Caco-2 (cell line): ENCODE measurements around the gene GLB1L. TPM values are rescaled to one million over a fixed set of nuclear protein-coding genes. Genes with fewer than 3 reads are reported as not detected.

Source experiments
- BruUV-seq: library from RNA; stranded (reverse); fragments of 400-500 nt; replicated peaks from 2 replicates; lab custom pipeline; 2021; lab: Mats Ljungman, UMichigan
- CTCF ChIA-PET: fragments of 300-600 bp; sonication (Branson Sonifier 250); formaldehyde crosslinking; loops from one replicate; lab custom pipeline; 2022; ENCODE audit warnings: antibody characterized with exemption; lab: Charles Lee
- POLR2A ChIA-PET: fragments of 300-600 bp; sonication (Branson Sonifier 250); formaldehyde crosslinking; loops from one replicate; lab custom pipeline; 2022; ENCODE audit warnings: antibody characterized with exemption; lab: Charles Lee
- DNase-seq, 2 experiments: peaks; one replicate each; pipeline versions ENCODE4 v3.0.0 to v3.0.0-alpha.2; 2020 to 2022
- H3K27me3 ChIP-seq: replicated peaks from 2 replicates; pipeline ENCODE4 v1.6.0; 2011; ENCODE audit warnings: low read length; ENCODE audit not compliant: control insufficient read depth, insufficient read depth
- H3K36me3 ChIP-seq: 2 replicates; pipeline ENCODE4 v1.5.1; 2011; ENCODE audit warnings: low read length; ENCODE audit not compliant: control insufficient read depth, insufficient read depth
- H3K4me1 ChIP-seq: fragments of 250-450 bp; sonication (Bioruptor Pico); 2 replicates; pipeline ENCODE4 v1.5.1; 2020; ENCODE audit warnings: mild to moderate bottlenecking
- H3K4me3 ChIP-seq: 2 replicates; pipeline ENCODE4 v1.5.1; 2011; ENCODE audit warnings: low read depth, mild to moderate bottlenecking, control low read depth, low read length
- H3K9me3 ChIP-seq: fragments of 250-450 bp; sonication (Bioruptor Pico); 2 replicates; pipeline ENCODE4 v1.5.1; 2020; ENCODE audit warnings: mild to moderate bottlenecking, moderate library complexity
- H3K27ac Mint-ChIP-seq: one replicate; pipeline ENCODE4 v1.8.0; 2022; ENCODE audit warnings: mixed read lengths; ENCODE audit not compliant: unreplicated experiment
- H3K27me3 Mint-ChIP-seq: one replicate; pipeline ENCODE4 v1.8.0; 2022; ENCODE audit warnings: mixed read lengths; ENCODE audit not compliant: insufficient read depth, unreplicated experiment
- H3K36me3 Mint-ChIP-seq: one replicate; pipeline ENCODE4 v1.8.0; 2022; ENCODE audit warnings: mild to moderate bottlenecking, mixed read lengths; ENCODE audit not compliant: insufficient read depth, unreplicated experiment
- H3K4me1 Mint-ChIP-seq: one replicate; pipeline ENCODE4 v1.8.0; 2022; ENCODE audit warnings: low read depth, mixed read lengths; ENCODE audit not compliant: unreplicated experiment
- H3K4me3 Mint-ChIP-seq: one replicate; pipeline ENCODE4 v1.8.0; 2022; ENCODE audit warnings: mild to moderate bottlenecking, moderate library complexity, mixed read lengths; ENCODE audit not compliant: unreplicated experiment
- H3K9me3 Mint-ChIP-seq: one replicate; pipeline ENCODE4 v1.8.0; 2022; ENCODE audit warnings: mixed read lengths; ENCODE audit not compliant: unreplicated experiment
- CTCF ChIP-seq, 2 experiments: fragments of 200-600 bp in 1 of 2; IDR thresholded peaks; 1 replicate in 1 of 2; 2 replicates in 1 of 2; pipeline versions ENCODE4 v1.5.1 to v1.8.0; 2011 to 2022; ENCODE audit warnings: antibody characterized with exemption in 1 of 2, control low read depth in 1 of 2, inconsistent platforms in 1 of 2, low read depth in 1 of 2, low read length in 1 of 2, mild to moderate bottlenecking in 1 of 2, moderate library complexity in 1 of 2; ENCODE audit not compliant: insufficient read depth in 1 of 2, severe bottlenecking in 1 of 2, unreplicated experiment in 1 of 2
- intact Hi-C: fragments of 100-400 bp; cut with micrococcal nuclease; formaldehyde crosslinking; loops from one replicate; pipeline ENCODE4 v1.10.0; 2022; ENCODE audit not compliant: unreplicated experiment
- total RNA-seq: library from RNA; stranded (reverse); gene quantifications from 2 replicates; pipeline ENCODE4 v1.2.3, GENCODE V29; 2022

The GLB1L gene
- total RNA-seq, 1 experiment from 2014 or later: 3.3 TPM

GRCh38 chr2:219220652-219221402 lies 24.4 kb downstream of the GLB1L start:
- no peaks in the 10 kb centered on the region for H3K9me3 ChIP-seq
- peaks cover 18% of the 10 kb centered on the region for H3K4me1 ChIP-seq
- TF ChIP-seq CTCF (IDR thresholded peaks at IDR 0.05; ENCODE audit: insufficient read depth in 1 of 2, low read depth in 1 of 2, low read length in 1 of 2, severe bottlenecking in 1 of 2, unreplicated experiment in 1 of 2): no peak
- no peak overlapping the region for H3K4me3 Mint-ChIP-seq
- ChIA-PET POLR2A (no interaction called here), CTCF (no interaction called here)
- DNase-seq: no peak
- peaks cover 3% of the 10 kb centered on the region; the same call in 1 of the 2 replicates for H3K36me3 ChIP-seq
- H3K36me3 Mint-ChIP-seq: peaks cover 51% of the 10 kb centered on the region
- H3K9me3 Mint-ChIP-seq: no peaks in the 10 kb centered on the region
- H3K27me3 ChIP-seq: no peaks in the 10 kb centered on the region
- no peaks in the 10 kb centered on the region for H3K27me3 Mint-ChIP-seq
- intact Hi-C loops: no loop called here
- no peak overlapping the region for H3K27ac Mint-ChIP-seq
- H3K4me3 ChIP-seq: no peak overlapping the region
- no peaks in the 10 kb centered on the region for H3K4me1 Mint-ChIP-seq
- BruUV-seq: no TSS peak

- no TSS peak for BruUV-seq
- intact Hi-C loops: loop anchor here (1.0 to 5.0 kb wide), 2 partner anchors 9 to 167 kb away; partner anchors contain the start of genes ANKZF1, ATG9A and DNPEP
- H3K4me1 Mint-ChIP-seq: no peaks in the 10 kb centered on the region
- no peak for TF ChIP-seq CTCF (IDR thresholded peaks at IDR 0.05; ENCODE audit: insufficient read depth in 1 of 2, low read depth in 1 of 2, low read length in 1 of 2, severe bottlenecking in 1 of 2, unreplicated experiment in 1 of 2)
- no peaks in the 10 kb centered on the region for H3K27me3 Mint-ChIP-seq
- Histone ChIP-seq H3K4me1 (peaks cover 18% of the 10 kb centered on the region), H3K4me3 (no peak overlapping the region), H3K27me3 (no peaks in the 10 kb centered on the region), H3K9me3 (no peaks in the 10 kb centered on the region), H3K36me3 (0 out of 2 replicates have a peak, but pooled peaks cover 1% of the 10 kb centered on the region)
- H3K27ac Mint-ChIP-seq: peak overlapping the region; percentile 95
- peak overlapping the region; percentile 96 for H3K4me3 Mint-ChIP-seq
- ChIA-PET POLR2A (interaction anchor here (0.9 to 3.0 kb wide), 5 partner anchors 9 to 59 kb away, joined by 3 to 27 read pairs (median 6); partner anchors contain the start of genes ANKZF1, ATG9A, GLB1L and STK16), CTCF (interaction anchor here (1.0 to 1.1 kb wide), 3 partner anchors 42 to 218 kb away, joined by 3 to 4 read pairs (median 3); no protein-coding TSS in a partner anchor)
- H3K36me3 Mint-ChIP-seq: peaks cover 46% of the 10 kb centered on the region
- DNase-seq: no peak
- H3K9me3 Mint-ChIP-seq: no peaks in the 10 kb centered on the region
These were observed 25.3 kb downstream of the GLB1L start for GRCh38 chr2:219219784-219220532.
